Neural progenitor cell (in vitro differentiated cells): Measurements from ENCODE around the gene XRN1.

Source experiments
- EZH2 ChIP-seq: fragments of 200-600 bp; sonication (generic); IDR thresholded peaks from 2 replicates; pipeline ENCODE4 v1.6.1; 2017; ENCODE audit warnings: antibody characterized with exemption, mild to moderate bottlenecking, moderate library complexity
- TF ChIP-seq, protein P1 (sequence below): fragments of 200-600 bp; sonication (generic); IDR thresholded peaks from 2 replicates; pipeline ENCODE4 v1.5.1; 2017; ENCODE audit warnings: antibody characterized with exemption, mild to moderate bottlenecking

DNA sequence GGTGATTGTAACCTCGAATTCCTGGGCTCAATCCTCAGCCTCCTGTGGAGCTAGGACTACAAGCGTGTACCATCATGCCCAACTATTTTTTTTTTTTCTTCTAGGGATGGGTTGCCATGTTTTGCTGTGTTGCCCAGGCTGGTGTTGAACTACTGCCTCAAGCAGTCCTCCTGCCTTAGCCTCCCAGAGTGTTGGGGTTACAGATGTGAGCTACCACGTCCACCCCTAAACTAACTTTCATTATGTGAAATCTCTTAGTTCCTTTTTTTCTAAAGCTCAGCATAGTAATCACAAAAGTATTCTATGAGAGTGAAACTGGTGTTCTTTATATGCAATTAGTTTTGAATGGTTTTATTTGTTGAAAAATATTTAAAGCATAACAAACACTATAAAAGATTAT lies 92.1 kb downstream of the XRN1 start:
- TF ChIP-seq, protein P1, sequence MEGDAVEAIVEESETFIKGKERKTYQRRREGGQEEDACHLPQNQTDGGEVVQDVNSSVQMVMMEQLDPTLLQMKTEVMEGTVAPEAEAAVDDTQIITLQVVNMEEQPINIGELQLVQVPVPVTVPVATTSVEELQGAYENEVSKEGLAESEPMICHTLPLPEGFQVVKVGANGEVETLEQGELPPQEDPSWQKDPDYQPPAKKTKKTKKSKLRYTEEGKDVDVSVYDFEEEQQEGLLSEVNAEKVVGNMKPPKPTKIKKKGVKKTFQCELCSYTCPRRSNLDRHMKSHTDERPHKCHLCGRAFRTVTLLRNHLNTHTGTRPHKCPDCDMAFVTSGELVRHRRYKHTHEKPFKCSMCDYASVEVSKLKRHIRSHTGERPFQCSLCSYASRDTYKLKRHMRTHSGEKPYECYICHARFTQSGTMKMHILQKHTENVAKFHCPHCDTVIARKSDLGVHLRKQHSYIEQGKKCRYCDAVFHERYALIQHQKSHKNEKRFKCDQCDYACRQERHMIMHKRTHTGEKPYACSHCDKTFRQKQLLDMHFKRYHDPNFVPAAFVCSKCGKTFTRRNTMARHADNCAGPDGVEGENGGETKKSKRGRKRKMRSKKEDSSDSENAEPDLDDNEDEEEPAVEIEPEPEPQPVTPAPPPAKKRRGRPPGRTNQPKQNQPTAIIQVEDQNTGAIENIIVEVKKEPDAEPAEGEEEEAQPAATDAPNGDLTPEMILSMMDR = no peak
- TF ChIP-seq EZH2 = no peak
